Stimulated activated CD8-positive, alpha-beta memory T cell treated with anti-CD3 and anti-CD28 coated beads, Interleukin-7, amount 100 ng/mL, for 48 hours (primary cell): ENCODE data around the gene RBP2.

Experiments used
- DNase-seq, 2 donors: peaks; one replicate each; pipeline ENCODE4 v3.0.0-alpha.2; 2020; ENCODE audit warnings: low read depth in 1 of 2; ENCODE audit errors: extremely low read depth in 1 of 2

The RBP2 gene

DNA sequence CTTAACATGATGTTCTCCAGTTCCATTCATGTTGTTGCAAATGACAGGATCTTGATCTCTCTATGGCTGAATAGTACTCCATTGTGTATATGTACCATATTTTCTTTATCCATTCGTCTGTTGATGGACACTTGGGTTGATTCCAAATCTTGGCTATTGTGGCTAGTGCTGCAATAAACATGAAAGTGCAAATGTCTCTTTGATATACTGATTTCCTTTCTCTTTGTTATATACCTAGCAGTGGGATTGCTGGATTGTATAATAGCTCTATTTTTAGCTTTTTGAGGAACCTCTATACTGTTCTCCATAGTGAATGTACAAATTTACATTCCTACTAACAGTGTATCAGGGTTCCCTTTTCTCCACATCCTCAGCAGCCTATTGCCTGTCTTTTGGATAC lies 5.9 kb upstream of the RBP2 start:
- no peak for DNase-seq

DNA sequence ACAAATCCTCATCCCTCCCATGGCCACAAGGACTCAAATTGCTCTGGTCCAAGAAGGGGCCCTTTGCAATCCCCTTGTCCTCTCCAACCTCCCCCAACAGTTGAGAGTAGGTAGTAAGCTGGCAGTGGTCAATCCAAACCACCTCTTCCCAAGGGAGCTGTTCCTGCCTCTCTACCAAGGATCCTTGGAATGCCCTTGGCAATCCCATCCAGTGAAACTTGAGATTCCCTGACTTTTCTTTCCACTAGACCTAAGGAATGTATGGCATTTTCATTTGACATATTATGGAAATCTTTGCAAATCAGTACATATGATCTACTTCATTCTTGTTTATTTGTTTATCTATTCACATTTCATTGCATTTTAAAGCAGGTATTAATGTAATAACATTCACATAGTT lies 4.8 kb upstream of the RBP2 start:
- DNase-seq, result no peak

DNA sequence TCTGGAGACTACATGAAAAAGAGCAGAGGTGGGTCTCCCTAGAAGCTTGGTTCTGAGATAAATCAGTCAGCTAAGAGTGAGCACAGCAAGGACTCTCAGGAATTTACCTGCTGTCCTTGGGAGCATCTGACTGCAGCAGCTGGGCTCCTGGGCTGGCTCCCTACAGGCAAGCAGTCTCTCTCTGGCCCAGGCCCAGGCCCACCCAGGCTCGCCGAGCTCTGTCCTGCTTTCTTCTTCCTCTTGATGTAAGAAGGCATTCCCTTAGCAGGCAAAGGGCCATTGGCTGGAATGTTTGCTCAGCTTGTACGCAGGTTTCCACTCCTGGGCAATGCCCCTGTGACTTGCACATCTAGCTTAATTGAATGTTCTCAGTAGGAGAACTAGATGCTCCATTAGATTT lies 4.3 kb upstream of the RBP2 start:
- DNase-seq, result no peak

DNA sequence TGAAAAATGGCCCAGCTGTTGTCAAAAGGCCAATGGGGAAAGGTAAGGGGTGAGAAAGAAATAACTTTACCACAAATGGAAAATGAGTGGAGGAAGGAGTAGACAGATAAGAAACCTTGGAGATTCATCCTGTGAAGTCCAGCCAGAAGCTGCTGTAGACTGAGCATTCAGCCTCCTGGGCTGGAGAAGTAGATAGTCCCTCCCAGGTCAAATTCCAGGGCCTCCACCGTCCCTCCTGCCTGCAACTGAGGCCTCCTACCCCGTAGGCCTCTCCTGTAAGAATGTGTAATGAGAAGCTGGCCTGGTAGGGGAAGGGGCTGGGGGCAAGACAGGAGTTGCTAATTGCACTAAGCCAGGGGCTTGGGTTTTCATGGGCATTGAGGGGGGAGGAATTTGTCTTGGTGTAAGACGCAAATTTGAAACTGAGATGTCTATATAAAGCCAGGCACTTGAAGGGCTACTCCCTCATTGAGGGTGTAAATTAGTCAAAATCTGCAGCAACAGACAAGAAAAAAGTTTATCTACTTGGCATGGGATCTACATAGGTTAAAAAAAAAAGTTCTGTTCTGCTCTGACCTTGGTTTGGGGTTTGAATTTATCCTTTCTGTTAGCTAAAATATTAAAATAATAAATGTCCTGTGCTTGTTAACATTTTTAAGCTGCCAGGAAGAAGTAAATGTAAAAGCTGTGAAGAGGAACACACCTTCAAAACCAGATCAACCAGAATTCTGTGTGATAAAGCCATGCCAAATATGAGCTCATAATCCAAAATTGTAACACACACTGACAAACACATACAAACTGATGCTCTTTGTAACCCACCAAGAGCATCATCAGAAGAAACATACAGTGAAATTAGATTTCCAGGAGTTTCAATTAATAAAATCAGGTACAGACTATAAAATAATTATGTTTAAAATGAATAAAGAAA lies 1.7 kb upstream of the RBP2 start:
- no peak for DNase-seq

DNA sequence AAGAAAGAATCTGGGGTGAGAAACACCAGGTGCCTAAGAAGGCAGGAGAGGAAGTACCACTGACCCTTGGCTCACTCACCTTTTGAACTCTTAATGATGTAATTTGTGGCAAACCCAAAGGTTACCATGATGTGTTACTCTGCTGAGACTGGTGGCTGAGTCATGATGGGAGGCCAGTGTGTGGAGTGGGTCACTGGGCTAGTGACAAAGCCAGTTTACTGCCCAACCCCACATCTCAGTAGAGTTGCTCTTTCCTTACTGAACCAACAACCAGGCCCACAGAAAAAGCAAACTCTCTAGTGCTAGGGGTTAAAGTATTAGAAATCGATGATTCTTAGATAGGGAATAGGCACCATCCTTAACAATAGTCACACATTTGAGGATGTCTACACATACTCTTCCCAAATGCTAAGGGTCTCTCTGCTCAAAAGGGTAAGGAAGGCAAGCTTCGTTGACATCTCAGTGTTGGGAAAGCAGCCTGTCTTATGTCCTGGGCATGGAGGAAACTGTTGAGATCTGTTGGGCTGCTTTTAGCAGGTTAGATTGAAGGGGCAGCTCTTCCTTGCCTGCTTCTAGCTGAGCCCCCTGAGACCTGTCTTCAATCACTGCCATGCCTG lies 3.1 kb downstream of the RBP2 start:
- no peak for DNase-seq

DNA sequence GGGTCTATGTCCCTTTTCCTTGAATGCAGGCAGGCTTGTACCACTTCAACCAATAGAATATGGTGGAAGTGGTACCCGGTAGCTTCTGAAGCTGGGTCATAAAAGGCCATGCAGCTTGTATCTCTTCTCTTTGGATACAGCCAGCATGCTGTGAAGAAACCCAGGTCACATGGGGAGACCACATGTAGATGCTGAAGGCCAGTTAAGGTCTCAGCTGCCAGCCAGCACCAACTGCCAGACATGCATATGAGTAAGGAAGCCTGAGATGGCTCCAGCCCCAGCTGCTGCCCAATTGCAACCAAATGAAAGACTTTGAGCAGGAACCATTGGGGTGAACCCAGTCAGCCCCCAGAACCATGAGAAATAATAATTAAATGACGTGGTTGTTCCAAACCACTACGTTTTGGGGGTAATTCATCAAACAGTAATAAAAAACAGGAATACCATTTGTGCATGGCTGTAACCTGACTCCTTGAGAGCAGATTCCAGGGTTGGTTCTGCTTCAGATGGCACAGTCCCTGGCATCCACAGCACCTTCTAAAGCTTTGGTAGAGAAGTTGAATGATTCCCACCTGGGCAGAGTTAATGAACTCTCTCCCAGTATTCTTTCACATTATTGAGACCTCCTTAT lies 3.8 kb downstream of the RBP2 start:
- no peak for DNase-seq

DNA sequence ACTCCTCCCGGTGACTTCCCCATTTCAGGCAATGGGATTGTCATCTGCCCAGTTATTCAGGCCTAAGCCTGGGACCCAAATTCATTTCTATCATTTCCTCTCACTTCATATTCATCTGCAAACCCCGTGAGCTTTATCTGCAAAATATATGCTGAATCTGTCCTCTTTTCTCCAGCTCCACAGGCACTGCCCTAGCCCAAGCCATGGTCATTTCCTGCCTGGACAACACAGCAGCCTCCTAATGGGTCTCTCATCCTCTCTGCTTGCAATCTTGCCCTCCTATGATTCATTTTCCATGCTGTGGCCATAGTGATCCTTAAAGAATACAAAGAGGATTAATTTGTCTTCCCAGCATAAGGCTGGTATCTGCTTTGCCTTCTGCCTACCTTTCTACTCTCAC lies 6.1 kb downstream of the RBP2 start:
- DNase-seq, result no peak

DNA sequence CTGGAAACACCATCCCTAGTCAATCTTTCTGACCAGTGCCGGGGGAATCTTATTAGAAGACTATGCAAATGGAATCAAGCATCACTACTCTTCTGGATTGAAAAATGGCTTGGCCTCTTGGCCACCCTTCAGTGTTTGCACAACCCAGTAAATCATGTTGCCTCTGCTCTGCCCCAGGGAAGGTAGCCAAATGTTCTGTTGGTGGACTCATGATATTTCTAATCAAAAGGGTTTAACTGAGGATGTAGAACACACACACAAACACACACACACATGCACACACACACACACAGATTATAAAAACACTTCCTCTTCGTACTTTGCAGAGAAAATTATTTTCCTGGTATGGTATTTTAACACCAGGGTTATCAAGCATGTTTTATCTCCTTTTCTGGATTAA lies 7.9 kb downstream of the RBP2 start:
- no peak for DNase-seq

DNA sequence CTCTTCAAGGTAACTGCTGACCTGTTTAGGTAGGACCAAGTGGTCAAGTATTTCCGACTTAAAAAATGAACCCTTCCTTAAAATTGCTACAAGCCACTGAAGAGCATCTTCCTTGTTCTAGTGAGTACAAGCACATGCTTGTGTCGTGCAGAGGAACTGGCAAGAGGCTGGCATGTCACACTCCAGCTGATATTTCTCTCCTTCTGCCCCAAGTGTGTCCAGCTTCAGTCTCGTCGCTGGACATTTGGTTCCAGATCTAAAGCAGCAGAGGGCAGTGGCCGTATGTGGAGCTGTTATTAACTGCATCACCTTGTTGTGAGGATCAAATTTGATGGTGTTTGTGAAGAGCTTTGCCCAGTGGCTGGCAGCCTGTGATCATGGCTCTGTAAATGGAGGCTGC lies 10.0 kb downstream of the RBP2 start:
- no peak for DNase-seq

DNA sequence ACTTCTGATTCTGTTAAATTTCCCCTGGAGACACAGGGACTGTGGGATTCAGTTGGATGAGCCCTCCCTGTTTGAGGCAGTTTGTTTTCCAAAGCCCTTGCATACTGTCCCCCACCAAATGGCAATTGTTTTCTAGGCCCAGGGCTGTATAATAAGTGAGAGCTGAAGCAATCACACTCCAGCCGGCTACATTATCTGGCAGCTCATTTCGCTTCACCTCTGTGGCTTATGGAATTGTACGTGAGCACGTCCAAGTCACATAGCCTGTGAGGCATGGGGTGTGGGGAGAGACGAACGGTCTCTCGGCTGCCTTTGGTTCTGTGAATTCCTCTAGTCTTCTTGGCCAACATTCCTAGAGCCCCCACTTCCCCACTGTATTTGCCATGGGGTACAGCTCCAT lies 10.7 kb downstream of the RBP2 start:
- no peak for DNase-seq

DNA sequence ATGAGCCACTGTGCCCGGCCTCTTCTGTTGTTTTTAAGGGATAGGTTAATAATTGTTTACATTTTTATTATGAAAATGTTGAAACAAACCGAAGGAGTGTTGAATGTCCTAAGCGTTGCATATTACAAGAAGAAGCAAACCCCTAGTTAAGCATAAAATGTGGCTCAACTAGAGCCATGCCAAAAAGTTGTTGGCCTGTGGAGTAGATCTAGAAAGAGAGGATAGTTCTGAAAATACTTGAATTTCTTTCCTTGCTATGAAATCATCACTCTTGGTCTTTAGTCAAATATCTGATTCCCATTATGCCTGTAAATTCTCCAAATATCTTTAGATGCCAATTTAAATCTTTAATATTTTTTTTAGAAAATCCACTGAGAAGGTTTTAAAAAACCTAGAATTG lies 12.8 kb downstream of the RBP2 start:
- no peak for DNase-seq

DNA sequence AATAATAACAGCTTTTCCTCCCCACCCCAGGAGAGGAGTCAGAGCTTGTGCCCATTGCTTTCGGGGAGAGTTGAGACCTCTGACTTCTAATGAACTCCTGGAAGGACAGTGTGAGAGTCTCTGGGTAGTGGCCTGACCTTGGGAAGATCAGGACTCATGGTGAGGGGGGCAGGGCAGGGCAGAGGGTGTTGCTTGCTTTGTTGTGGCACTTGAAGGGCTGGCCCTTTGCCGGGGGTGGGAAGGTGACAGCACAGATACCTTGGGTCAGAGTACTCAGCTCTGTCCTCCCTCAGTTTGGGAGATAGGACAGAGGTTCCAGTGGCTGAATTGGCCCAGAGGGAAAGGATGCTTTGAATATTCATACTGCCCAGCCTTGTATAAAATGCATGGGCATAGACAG lies 15.8 kb downstream of the RBP2 start:
- DNase-seq, result no peak

DNA sequence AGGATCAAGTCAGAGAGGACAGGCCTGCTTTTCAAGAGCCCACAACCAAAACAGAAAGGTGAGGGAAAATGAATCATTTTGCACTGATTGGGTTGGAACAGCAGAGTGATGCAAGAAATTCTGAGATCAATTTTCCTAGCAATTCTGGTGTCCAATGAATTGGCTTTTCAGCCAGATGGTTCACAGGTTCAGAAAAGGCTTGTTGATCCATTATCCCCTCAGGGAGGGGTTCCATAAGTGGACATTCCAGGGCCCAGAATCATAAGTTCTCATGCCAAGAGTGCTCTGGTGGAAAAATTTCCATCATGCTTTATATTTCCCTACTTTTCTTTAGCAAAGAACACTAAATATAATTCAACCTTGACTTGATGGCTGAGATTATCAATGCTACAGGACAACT lies 16.2 kb downstream of the RBP2 start:
- DNase-seq, result no peak

DNA sequence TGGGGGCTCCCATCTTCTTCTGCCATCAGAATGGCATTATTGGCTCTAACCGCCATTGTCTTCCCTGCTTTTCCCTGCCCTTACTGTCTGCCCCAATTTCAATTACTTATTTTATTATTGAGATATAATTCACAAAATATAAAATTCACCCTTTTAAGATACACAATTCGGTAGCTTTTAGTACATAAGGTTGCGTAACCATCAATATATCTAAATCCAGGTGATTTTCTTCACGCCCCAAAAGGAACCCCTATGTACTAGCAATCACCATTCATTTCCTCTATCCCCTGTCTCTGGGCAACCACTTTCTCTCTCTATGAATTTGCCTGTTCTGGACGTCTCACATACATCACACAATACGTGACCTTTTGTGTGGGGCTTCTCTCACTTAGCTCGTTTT lies 18.0 kb downstream of the RBP2 start:
- DNase-seq, result no peak

DNA sequence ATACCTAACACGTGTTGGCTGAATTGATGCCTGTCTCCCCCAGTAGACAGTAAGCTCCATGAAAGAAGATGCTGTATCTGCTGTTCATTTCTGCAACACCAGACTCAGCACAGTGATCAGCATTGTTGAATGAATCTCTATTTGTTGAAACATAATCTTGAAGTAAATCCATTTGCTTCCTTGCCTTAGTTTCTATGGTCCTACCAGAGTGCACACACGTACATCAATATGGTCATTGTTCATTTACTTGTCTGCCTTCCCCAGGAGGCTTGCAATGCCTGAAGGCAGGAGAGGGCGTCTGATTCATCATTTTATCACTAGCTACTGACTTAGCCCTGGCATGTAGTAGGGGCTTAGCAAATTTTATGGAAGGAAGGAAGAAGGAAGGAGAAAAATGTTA lies 19.2 kb downstream of the RBP2 start:
- DNase-seq, result no peak

DNA sequence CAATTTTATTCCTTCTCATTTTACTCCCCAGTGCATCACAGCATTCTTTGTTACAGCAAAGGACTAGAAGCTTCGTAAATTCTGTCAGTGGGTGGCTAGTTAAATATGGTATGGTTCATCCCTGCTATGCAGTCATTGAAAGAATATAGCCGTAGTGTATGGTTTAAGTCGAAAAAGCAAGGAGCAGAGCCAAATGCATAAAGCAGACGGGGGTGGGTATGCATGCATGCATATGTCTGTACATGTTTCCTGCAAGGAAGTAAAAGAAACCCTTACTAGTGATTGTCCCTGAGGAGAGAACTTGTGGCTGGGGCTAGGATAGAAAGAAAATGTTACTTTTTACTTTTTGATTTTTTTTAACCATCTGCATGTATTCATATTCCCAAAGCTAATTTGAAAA lies 19.9 kb downstream of the RBP2 start:
- DNase-seq, result no peak

DNA sequence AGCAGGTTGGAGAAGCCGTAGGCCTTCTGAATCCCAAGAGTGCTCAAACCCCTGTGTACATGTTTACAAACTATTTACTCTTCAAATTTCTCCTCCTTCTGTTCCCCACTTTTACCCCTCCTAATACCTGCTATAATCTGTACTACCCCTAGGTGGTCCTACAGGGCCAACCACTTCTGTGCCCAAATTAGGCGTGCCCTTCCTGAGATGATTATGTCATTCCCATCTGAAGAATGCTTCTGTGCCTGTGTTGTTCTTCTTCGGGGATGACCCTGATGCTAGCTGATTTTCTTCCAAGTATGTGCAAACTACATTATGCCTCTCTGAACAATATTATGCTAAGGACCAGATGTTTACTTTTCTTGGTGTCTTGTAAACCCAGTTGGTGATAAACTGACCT lies 20.5 kb downstream of the RBP2 start:
- DNase-seq, result no peak

DNA sequence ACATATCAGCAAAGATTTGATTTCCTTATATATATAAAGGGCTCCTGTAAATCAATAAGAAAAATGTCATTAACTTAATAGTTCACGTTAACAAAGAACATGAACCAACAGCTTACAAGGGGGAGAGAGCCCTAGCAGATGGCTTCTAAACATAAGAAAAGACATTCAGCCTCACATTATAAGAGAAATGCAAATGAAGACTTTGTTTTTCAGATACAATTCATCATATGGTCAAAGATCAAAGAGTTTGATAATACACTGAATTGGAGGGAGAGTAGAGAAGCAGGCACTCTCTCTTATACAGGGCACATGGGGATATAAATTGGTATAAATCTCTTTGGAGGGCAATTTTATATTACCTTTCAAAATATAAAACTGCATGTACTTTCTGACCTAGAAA lies 21.1 kb downstream of the RBP2 start:
- DNase-seq, result no peak

DNA sequence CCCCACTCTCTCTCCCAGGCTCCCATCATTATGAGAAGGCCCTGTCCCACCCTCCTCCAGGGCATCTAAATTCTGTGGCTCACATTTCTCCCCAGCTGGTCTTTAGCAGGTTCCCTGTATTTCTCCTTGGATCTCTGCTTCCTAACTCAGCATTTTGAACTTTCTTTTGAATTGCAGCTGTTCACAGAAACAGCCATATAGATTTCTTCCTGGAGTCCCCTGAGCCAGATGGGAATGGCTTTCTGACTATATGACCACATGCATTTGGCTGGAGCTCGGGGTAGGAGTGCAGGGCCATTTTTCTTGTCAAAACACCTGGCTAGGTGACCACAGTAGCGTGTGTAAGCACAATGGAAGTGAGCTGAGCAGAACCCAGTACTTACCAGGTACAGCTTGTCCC lies 22.0 kb downstream of the RBP2 start:
- no peak for DNase-seq

DNA sequence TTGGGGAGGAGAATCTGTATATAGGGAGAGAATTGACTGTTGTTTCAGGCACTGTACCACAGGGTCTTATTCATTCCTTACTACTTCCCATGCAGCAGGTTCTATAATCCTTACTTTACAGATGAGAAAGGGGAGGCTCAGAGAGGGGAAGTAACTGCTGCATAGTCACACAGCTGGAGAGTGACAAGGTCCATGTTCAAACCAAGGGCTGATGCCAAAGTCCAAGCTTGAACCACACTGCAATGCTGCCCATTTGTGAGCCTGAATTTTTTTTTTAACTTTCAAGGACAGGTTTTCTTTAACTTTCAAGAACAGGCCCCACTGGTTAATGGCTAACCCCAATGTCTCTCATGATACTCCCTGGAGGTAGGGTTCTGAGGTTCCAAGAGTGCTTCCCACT lies 26.2 kb downstream of the RBP2 start:
- DNase-seq, result no peak

DNA sequence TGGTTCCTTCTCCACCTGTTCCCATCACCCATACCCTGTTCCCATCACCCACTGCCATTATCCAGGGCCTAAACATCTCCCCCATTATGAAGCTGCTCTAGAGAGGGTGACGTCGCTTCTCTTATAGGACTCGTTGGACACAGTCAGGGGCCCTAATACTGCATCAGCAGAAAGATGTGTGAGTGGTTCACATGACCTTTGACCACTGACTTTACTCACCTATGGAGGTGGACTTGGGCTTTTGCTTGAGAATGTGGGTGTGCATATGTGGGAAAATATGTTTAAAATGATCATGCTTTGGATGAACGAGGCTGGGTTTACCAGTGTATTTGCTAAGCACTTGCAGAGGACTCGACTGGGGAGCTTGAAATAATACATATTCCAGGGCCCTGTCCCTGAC lies 26.8 kb downstream of the RBP2 start:
- DNase-seq, result no peak

DNA sequence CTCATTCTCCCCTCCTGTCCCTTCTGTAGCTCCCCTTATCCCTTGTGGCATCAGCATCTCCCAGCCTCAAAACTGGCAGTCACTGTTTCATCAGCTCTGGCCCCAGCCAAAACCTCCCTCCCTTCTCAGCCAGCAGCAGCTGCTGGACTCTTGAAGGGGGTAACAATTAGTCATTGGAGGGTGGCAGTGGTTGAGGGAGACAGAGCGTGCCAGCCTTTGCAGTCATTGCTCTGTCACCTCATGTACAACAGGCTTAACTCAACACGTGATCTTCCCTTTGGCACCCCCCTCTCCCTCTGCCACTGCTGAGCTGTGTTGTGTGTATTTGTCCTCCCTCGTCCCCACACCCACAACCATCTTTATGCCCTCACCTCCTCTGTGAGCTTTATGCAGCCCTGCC lies 28.2 kb downstream of the RBP2 start:
- no peak for DNase-seq
